Activated T-cell treated with anti-CD3 and anti-CD28 coated beads, Interleukin-2, amount 50 U/mL, for 72 hours (primary cell): ENCODE results near the gene PDZK1IP1. TPM values are rescaled to one million over a fixed set of nuclear protein-coding genes. Genes with fewer than 3 reads are reported as not detected.
A peak's percentile ranks its signal among the peaks of the same experiment; 100 is the strongest.

ENCODE experiments used
- ATAC-seq, 2 donors: fragments of 150-1000 bp; cut with Tn5 transposase; replicated peaks in 1 of 2; 2 replicates each; pipeline ENCODE4 v1.10.0; 2021; ENCODE audit warnings: moderate library complexity in 2 of 2, mild to moderate bottlenecking in 1 of 2
- DNase-seq, 2 donors: peaks; one replicate each; pipeline ENCODE4 v3.0.0; 2021 to 2022; ENCODE audit warnings: mixed read lengths in 1 of 2
- H3K27ac Mint-ChIP-seq: one replicate; pipeline ENCODE4 v1.8.0; 2022; ENCODE audit warnings: mild to moderate bottlenecking, moderate library complexity, mixed read lengths
- H3K27me3 Mint-ChIP-seq: one replicate; pipeline ENCODE4 v1.8.0; 2022; ENCODE audit warnings: low read depth, mixed read lengths
- H3K36me3 Mint-ChIP-seq, 2 donors: one replicate each; pipeline ENCODE4 v1.8.0; 2022; ENCODE audit warnings: mixed read lengths in 2 of 2, mild to moderate bottlenecking in 1 of 2; ENCODE audit not compliant: insufficient read depth in 2 of 2
- H3K4me1 Mint-ChIP-seq: one replicate; pipeline ENCODE4 v1.8.0; 2022; ENCODE audit warnings: low read depth, mixed read lengths
- H3K4me3 Mint-ChIP-seq, 2 donors: one replicate each; pipeline ENCODE4 v1.8.0; 2022; ENCODE audit warnings: mild to moderate bottlenecking in 2 of 2, mixed read lengths in 2 of 2, moderate library complexity in 2 of 2
- H3K9me3 Mint-ChIP-seq, 2 donors: one replicate each; pipeline ENCODE4 v1.8.0; 2022; ENCODE audit warnings: mixed read lengths in 2 of 2
- total RNA-seq, 2 donors: library from RNA; stranded (reverse); gene quantifications; one replicate each; pipeline ENCODE4 v1.2.3, GENCODE V29; 2022

The PDZK1IP1 gene
- total RNA-seq, 2 donors from 2014 or later = not detected

DNA sequence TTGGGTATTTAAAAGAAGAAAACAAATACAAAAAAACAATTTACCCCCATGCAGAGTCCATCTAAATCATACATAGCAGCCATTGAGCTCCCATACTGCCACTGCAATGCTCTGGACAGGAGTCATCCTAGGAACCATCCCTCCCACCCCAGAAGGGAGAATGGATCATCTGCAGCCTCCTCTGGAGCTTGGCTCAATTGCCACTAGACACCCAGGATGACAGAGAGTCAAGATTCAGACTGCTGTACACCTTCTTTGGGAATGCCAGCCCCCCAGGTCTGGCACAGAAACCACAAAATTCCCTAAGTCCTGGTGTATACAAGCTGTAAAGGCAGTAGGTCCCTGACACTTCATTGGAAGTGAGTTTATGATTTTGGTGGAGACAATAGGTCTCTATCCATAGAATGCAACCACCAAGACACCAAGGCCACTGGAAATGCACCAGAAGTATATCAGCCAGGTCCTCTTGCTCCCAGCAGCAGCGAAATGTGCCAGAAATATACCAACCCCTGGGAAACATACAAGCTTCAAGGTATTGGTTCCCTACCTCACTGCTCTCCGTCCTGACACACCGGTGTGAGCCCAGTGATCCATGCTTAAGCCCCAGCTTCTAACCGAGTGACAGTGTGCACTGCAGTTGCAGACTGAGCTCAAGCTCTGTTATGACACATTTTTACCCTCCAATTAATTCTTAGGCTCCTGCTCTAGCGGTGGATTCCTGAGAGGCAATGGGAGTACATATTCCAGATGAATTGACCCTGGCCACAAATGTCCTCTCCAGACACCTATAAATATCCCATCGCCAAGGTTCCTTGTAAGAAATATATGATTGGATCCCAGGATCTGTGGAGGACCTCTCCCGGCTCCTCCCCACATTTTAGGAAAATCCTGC is 37.8 kb upstream of the PDZK1IP1 start:
- H3K27ac Mint-ChIP-seq = no peak overlapping the region
- peaks cover 24% of the 10 kb centered on the region for H3K4me1 Mint-ChIP-seq
- DNase-seq (no peak), ATAC-seq (no peak)
- no peak overlapping the region for H3K4me3 Mint-ChIP-seq
- peaks cover 2 to 5% of the 10 kb centered on the region in 2 donors for H3K36me3 Mint-ChIP-seq
- H3K27me3 Mint-ChIP-seq = peaks cover 67% of the 10 kb centered on the region
- H3K9me3 Mint-ChIP-seq = no peaks in the 10 kb centered on the region

DNA sequence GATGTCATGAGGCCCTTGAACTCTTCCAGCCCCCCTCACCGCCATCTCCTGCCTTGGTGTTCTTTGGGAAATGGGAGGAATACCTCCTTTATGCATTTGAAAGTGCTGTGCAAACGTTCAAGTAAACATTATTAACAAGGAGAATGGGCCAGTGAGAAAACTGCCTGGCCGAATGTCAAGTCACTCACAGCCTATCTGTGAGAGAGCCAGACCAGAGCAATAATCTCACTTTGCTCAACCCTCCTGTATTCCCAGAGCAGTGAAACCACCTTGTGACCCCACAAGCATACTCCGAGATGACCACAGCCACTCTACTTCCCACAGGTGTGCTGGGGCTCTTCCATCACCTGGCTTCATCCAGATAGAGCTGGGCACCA is 37.0 kb upstream of the PDZK1IP1 start:
- no peak overlapping the region for H3K4me3 Mint-ChIP-seq
- no peaks in the 10 kb centered on the region for H3K9me3 Mint-ChIP-seq
- H3K27me3 Mint-ChIP-seq = peaks cover 61% of the 10 kb centered on the region
- ATAC-seq (no peak), DNase-seq (no peak)
- H3K36me3 Mint-ChIP-seq = peaks cover 2 to 5% of the 10 kb centered on the region in 2 donors
- peaks cover 20% of the 10 kb centered on the region for H3K4me1 Mint-ChIP-seq
- H3K27ac Mint-ChIP-seq = no peak overlapping the region

DNA sequence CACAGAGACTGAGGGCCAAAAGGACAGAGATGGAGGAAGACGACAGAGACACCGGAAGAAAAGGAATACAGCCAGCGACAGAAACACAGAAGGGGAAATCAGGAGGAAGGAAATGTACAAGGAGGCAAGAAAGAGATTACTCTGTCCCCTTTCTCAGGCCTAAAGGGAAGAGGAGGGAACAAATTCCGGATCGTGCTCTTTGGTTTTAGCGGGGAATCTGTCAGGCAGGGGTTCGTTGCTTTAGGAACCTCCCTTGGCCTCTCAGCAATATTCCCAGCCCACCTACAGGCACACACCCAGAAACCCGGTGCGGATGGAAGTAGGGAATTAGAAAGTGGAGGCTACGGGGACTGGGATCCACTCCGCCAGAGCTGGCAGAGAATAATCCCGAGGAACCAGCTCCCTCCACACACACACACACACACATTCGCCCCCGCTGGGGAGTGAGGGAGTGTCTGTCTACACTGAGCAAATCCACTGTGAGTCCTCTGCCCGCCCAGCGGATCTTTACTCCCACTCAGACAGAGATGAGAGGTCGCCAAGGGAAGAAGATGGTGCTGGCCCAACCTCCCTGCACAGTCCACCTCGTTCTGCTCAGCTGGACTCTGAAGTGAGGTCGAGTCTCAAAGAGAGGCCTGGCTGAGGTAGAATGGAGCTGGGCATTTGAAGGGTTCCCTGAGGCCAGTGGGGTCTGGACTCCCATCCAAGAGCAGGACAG is 36.4 kb upstream of the PDZK1IP1 start:
- Mint-ChIP-seq H3K4me3 (peak overlapping the region; percentile 11 to 62), H3K4me1 (peaks cover 15% of the 10 kb centered on the region), H3K27me3 (peaks cover 56% of the 10 kb centered on the region), H3K36me3 (no peaks in the 10 kb centered on the region), H3K27ac (no peak overlapping the region), H3K9me3 (no peaks in the 10 kb centered on the region)
- DNase-seq (no peak), ATAC-seq (no peak)

DNA sequence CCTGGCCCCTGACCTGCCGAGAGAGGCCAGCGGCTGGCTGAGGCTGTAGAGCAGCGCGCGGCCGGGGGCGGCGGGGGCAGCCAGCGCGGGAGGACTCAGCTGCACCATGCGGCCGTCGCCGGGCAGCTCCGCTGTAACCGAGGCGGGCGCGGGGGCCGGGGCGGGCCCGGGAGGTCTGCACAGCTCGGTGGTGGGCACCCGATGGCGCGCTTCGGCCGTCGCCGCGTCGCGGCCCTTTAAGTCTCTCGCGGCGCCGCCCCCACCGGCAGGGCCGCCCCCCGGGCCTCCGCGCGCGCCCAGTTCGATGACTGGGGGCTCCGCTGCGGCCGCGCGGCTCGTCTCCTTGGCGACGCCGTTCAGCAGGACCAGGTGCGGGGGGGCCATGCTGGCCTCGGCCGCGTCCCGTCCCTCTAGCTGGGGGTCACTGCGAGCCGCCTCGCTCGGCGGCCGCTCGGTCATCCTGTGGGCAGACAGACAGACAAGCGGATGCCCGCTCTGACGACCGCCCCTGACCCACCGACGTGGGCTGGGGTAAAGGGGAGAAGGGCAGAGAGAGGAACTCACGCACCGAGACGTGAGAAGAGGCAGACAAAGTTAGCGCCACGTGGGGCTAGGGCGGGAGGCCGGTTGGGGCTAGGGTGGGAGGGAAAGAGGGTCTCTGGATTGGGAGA is 35.7 kb upstream of the PDZK1IP1 start:
- Mint-ChIP-seq H3K27me3 (peaks cover 53% of the 10 kb centered on the region), H3K4me1 (peaks cover 8% of the 10 kb centered on the region), H3K27ac (no peak overlapping the region), H3K36me3 (no peaks in the 10 kb centered on the region), H3K9me3 (no peaks in the 10 kb centered on the region), H3K4me3 (peak overlapping the region; percentile 11 to 62)
- ATAC-seq = peak; percentile 47 to 50
- no peak for DNase-seq

DNA sequence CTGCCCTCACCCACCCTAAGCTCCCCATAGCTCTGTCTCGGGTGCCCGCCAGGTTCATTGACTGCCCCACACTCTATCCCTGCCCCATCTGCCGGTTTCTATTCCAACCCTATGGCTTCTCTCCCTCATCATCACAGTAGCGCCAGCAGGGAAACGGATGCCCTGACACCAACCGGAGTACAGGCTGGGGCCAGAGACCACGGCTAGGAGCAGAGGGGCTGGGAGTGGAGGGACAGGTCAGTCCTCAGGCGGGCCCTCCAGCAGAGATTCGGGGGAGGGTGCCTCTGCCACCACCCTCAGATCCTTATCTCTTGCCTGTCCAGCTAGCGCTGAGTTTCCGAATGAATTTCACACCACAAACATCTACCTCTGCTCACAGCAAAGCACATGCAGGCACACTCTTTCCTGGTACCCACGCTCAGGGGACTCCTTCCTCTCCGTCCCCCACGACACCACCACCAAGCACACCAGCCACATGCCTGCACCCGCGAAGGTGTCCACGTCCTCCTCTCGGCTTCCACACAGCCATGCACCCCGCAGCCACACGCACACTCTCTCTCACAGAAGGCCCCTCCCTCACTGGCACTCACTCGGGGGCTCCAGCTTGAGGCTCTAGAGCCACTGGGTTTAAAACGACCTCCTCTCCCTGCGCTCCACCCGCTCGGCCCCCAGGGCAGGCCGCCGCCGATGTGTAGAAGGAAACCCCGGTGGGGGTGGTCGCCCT is 35.0 kb upstream of the PDZK1IP1 start:
- H3K36me3 Mint-ChIP-seq = no peaks in the 10 kb centered on the region
- ATAC-seq = peak; percentile 24 to 37
- H3K27me3 Mint-ChIP-seq = peaks cover 47% of the 10 kb centered on the region

DNA sequence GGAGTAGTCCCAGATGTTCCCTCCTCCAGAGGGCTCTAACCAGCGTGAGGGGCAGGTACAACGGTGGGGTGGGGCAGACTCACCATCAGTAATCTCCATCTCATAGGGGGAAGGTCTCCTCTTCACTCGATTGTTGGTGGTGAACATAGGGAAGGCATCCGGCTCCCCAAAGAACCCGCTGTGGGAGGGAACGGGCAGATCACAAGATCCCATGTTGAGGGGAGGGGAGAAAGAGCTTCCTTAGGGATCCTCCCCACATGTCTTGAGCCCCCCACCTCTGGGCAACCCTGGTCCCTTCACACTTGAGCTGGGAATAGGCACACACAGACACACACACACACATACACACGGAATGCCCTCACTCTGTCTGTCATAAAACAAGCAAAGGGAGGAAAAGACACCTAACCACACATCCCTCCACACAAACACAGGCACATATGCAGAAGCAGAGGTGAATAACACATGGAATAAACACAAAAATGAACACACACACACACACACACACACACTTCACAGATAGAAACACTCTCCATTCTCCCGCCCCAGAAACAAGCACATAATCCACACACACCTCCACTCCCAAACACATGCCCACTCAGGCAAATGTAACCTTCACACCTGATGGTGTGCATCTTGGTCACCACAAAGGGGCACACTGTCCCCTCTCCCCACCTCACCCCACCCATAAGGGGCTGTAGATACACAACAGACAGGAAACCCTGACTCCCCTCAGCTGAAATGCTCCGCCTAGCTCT is 34.3 kb upstream of the PDZK1IP1 start:
- H3K4me1 Mint-ChIP-seq = no peaks in the 10 kb centered on the region
- H3K4me3 Mint-ChIP-seq = no peak overlapping the region
- H3K27me3 Mint-ChIP-seq = peaks cover 40% of the 10 kb centered on the region
- ATAC-seq (no peak), DNase-seq (no peak)
- H3K36me3 Mint-ChIP-seq = no peaks in the 10 kb centered on the region
- H3K27ac Mint-ChIP-seq = no peak overlapping the region
- no peaks in the 10 kb centered on the region for H3K9me3 Mint-ChIP-seq

More for the DNA sequence above, 35.0 kb upstream of the PDZK1IP1 start:
- Mint-ChIP-seq H3K4me3 (no peak overlapping the region), H3K9me3 (no peaks in the 10 kb centered on the region), H3K4me1 (peaks cover 3% of the 10 kb centered on the region), H3K27ac (no peak overlapping the region)
- no peak for DNase-seq

DNA sequence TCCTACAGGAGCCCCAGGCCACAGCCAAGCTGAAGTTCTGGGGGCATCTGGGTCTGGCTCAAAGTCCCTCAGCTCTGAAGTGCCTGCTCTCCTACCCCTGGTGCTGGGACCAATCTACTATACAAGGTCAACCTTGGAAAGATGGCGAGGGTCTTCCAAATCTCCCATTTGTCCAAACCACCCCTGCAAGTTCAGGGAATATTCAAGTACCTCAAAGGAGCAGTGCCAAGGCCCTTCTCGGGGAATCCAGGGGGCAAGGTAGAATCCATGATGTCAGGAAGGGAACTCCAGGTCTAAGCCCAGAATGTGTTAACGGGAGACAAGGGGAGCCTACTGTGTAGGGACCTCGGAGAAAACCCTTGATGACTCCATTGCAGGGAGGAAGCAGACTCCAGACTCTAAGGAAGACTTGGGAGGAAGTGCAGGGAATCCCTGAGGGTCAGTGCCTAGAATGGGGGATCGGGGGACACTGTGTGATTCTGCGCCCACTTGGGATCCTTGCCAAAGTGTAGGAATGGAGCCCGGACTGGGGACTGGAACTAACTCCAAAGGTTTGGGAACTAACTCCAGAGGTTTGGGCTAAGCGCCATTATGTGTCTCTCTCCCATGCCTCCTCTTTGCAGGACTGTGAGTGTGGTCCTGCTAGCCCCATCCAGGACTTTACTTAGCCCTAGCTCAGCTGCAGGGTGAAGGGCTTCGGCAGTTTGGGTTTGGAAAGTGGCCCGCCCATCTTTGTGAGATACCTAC is 33.5 kb upstream of the PDZK1IP1 start:
- H3K4me1 Mint-ChIP-seq = no peaks in the 10 kb centered on the region
- H3K36me3 Mint-ChIP-seq = no peaks in the 10 kb centered on the region
- no peak for DNase-seq
- H3K27ac Mint-ChIP-seq = no peak overlapping the region
- H3K4me3 Mint-ChIP-seq = no peak overlapping the region
- H3K27me3 Mint-ChIP-seq = peaks cover 35% of the 10 kb centered on the region
- no peak for ATAC-seq
- no peaks in the 10 kb centered on the region for H3K9me3 Mint-ChIP-seq

DNA sequence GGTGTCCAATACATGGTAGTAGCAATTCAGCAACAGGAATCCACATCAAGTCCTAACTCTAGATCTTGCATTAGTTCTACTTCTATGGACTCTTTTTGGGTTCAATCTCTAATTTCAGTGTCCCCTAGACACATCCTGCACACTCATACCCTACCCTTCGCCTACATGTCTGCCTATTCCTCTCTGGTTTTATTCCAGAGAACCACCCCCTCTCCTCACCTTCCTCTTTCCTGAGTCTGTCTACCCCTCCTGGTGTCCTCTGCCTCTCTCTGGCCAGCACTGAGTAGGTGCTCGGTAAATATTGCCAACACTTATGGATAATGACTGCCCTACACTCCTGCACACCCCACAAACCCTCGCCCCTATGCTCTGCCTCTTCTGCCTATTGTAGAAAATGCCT is 32.6 kb upstream of the PDZK1IP1 start:
- no peak overlapping the region for H3K27ac Mint-ChIP-seq
- no peak for ATAC-seq

DNA sequence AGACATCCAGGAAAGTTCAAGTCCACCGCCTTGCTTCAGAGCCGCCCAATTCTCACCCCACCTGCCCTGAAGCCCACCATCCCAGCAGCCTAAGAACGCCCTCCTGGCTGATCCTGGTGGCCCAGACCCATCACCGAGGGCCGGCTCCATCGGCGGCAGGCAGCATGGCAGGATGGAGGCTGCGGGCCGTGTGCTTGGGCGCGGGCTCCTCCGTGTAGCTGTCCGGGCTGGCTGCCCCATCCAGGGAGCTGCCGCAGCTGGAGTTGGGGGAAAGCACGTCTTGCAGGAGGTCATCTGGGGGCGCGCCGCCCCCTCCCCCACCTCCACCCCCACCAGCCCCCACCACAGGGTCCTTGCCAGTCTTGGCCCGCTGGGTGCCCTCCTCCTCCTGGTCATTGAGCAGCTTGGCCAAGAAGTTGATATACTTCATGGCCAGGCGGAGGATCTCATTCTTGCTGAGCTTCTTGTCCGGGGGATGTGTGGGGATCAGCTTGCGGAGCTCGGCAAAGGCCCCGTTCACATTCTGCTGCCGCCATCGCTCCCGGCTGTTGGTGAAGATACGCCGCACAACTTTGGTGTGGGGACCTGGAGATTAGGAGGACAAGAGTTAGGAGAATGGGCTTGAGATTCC is 29.9 kb upstream of the PDZK1IP1 start:
- ATAC-seq = no peak
- H3K4me3 Mint-ChIP-seq = no peak overlapping the region
- no peaks in the 10 kb centered on the region for H3K36me3 Mint-ChIP-seq
- H3K4me1 Mint-ChIP-seq = no peaks in the 10 kb centered on the region
- no peak overlapping the region for H3K27ac Mint-ChIP-seq
- H3K9me3 Mint-ChIP-seq = no peaks in the 10 kb centered on the region
- peaks cover 6% of the 10 kb centered on the region for H3K27me3 Mint-ChIP-seq
- DNase-seq = no peak

More for the DNA sequence above, 32.6 kb upstream of the PDZK1IP1 start:
- Mint-ChIP-seq H3K36me3 (no peaks in the 10 kb centered on the region), H3K4me1 (no peaks in the 10 kb centered on the region), H3K4me3 (no peak overlapping the region), H3K27me3 (peaks cover 26% of the 10 kb centered on the region), H3K9me3 (no peaks in the 10 kb centered on the region)
- no peak for DNase-seq

DNA sequence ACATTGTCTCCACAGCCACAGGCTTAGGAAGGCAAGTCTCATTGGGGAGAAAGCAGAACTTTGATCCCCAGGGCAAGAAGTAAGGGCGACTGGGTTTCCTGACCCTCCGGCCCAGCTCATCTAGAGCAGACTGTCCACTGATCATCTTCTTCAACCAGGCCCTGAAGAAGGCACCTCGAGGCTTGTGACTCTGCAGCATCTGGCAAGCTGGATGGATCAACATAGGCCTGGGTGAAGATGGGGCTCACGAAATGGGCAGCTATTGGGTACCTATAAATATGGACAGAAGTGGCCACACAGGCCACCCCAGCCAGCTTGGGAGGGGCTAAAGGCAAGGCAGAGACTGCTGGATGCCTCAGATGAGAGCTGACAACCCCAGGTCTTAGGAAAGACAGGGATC is 29.2 kb upstream of the PDZK1IP1 start:
- DNase-seq = no peak
- peaks cover 6% of the 10 kb centered on the region for H3K27me3 Mint-ChIP-seq
- H3K36me3 Mint-ChIP-seq = no peaks in the 10 kb centered on the region
- H3K4me1 Mint-ChIP-seq = no peaks in the 10 kb centered on the region
- H3K9me3 Mint-ChIP-seq = no peaks in the 10 kb centered on the region
- H3K4me3 Mint-ChIP-seq = no peak overlapping the region
- ATAC-seq = no peak
- no peak overlapping the region for H3K27ac Mint-ChIP-seq

DNA sequence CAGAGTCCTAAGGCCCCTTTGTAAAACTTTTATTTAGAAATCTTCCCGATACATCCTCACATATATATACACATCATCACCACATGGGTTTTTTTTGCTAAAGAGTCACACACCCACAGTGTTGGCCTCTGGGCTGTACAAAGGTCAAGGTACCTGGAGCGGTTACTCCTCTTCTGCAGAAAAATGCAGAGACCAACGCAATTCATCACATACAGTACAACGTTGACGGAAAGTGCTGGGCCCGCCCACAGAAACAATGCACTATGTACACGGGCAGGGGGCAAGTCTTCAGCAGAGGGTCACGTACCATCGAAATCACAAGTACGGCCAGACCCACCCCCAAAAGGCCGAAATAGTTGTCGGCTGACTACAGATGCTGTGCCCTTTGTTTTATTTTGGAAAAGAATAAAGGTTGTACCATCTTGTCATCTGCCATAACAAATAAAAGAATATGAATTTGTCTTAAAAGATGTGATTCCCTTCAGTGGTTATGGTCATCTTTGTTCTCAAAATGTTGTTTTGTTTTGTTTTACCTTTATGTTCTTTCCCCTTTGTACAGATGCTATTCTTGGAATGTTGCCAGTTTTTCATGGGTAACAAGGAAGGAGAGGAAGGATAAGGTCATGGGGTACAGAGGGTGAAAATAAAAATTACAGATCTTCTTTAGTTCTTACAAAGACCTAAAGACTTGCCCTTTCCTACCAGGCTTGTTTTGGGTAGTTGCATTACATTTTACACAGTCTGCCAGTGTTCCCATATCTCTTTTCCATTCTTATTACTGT is 26.6 kb upstream of the PDZK1IP1 start:
- no peaks in the 10 kb centered on the region for H3K36me3 Mint-ChIP-seq
- H3K27ac Mint-ChIP-seq = no peak overlapping the region
- no peak for DNase-seq
- no peak overlapping the region for H3K4me3 Mint-ChIP-seq
- no peak for ATAC-seq
- peaks cover 6% of the 10 kb centered on the region for H3K27me3 Mint-ChIP-seq
- no peaks in the 10 kb centered on the region for H3K9me3 Mint-ChIP-seq
- H3K4me1 Mint-ChIP-seq = no peaks in the 10 kb centered on the region
